ENCODE measurements around the gene PEX16.

Gene PEX16

DNA sequence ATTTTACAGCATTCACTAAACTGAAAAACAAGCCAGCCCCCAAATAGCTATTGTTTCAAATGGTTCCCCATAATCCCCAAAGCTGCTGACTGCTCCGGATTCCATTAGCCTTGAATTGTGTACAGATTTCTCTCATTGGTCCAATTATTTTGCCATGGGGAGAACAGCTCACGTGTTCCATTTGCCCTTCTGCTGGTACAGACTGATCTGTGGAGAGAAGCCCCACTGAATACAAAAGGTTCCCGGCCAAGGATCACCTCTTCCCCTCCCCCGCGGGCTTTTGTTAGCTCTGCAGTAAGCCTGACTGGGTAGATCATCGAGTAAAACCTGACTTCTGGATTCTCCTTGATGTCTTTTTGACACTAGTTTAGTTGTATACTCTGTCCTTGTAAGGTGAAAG, 41.3 kb downstream of the PEX16 start:
- DNase-seq (ENCODE audit: low read depth in 2 of 2): no peak

DNA sequence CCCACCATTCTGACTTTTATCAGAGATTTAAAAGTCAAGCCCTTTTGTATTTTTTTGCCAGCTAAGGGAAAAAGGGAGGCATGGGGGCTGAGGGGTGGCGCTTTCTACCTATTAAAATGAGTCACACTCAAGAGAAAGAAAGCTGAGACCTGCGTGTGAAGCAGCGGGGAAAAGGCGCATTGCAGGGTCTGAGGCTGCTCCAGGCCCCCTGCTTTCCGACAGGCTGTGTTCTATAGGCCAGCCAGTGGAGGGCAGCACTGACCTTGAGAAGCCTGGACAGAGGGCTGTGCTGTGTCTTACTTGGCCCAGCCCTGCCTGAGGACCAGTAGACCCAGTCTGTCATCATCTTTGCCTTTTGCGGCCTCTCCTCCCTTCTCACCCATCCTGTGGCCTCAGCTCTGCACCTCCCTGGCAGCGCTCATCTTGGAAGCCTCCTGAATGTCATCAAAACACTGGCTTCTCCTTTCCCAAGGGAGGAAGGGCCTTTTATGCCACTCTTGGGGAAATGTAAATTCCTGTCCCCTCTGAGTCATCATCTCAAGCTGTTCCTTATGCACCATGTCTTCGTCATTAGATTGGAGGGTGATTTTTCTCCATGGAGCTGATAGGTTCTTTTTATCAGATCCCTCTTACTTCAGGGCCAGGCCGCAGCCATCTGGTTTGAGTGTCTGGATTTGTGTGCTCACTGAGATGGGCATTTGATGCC, 44.9 kb downstream of the PEX16 start:
- DNase-seq (ENCODE audit: low read depth in 2 of 2): peak in 1 of 2 donors; percentile 8

DNA sequence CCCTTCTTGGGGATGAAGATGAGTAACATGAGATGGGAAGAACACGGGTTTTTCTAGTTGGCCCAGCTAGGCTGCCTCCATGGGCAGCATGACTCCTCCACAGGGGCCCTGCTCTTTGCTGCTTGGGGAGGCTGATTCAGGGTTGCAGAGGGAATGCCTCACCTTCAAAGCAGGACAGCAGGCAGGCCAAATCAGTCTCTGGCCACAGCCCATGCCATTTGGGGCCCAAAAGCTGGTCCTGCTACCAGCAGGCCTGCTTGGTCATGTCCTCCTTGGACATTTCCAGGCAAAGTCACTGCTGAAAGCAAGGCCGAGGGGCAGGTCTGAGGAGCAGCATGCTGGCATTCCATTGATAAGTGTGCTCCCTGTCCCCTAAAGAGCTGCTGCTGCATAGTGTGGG, 46.0 kb downstream of the PEX16 start:
- DNase-seq (ENCODE audit: low read depth in 2 of 2): no peak

DNA sequence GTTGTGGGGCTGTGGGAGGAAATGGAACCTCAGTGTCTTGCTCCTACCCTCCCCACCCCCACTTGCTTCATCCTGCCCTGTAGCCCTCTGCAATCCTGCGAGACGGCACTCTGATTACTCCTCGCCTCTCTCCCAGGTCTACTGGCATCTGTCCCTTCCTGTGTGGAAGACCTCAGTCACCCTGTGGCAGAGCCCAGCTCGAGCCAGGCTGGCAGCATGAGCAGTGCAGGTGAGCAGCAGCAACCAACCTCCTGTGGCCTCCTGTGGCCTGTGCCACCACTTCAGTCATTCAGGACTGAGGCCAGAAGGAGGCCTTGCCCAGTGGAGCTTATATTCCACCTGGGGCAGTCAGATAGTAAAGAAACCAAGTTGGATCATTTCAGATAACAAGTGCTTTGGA, 47.0 kb downstream of the PEX16 start:
- no peak for DNase-seq (ENCODE audit: low read depth in 2 of 2)

DNA sequence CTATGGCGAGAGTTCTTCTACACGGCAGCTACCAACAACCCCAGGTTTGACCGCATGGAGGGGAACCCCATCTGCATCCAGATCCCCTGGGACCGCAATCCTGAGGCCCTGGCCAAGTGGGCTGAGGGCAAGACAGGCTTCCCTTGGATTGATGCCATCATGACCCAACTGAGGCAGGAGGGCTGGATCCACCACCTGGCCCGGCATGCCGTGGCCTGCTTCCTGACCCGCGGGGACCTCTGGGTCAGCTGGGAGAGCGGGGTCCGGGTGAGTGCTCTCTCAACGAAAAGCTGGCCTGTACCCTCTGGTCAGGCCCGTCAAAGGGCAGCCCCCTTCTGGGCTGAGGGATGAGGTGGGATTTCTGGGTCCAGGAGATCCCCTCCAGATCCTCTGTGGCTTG, 48.1 kb downstream of the PEX16 start:
- no peak for DNase-seq (ENCODE audit: low read depth in 2 of 2)

DNA sequence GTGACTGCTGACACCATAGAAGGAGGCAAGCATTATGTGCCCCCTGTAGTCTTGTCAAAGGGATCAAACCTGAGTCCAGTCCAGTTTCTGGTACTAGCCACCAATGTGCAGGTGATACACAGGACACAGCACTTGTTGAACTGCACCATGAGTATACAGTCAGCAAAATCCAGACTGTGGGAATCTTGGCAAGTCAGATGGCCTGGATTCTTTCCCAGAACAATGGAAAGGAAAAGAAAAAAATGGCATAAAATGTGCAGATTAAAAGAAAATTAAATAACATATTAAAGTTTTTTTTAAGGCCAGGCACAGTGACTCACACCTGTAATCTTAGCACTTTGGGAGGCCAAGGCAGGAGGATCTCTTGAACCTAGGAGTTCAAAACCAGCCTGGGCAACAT, 53.6 kb downstream of the PEX16 start:
- DNase-seq (ENCODE audit: low read depth in 2 of 2): no peak

DNA sequence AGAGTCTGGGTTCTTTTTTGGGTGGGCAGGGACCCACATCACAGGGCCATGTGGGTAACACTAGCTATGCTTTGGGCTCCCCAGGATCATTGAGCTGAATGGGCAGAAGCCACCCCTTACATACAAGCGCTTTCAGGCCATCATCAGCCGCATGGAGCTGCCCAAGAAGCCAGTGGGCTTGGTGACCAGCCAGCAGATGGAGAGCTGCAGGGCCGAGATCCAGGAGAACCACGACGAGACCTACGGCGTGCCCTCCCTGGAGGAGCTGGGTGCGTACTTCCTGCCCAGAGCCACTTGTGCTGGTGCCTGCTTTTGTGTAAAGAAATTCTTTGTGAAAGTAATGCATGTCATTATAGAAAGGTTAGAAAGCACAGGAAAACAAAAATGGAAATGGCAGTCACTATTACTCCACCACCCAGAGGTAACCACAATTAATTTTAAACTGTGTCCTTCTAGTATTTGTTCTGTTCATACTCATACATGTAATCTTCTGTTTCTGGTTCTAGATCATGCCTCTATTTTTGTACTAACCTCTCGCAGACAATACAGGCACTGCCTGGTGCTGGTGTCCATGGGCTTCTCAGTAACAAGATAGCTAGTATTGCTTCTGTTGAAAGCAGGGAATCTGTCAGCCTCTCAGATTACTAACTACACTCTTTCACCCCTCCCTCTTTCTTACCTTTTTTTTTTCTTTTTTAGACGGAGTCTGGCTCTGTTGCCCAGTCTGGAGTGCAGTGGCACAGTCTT, 56.7 kb downstream of the PEX16 start:
- no peak for DNase-seq (ENCODE audit: low read depth in 2 of 2)

DNA sequence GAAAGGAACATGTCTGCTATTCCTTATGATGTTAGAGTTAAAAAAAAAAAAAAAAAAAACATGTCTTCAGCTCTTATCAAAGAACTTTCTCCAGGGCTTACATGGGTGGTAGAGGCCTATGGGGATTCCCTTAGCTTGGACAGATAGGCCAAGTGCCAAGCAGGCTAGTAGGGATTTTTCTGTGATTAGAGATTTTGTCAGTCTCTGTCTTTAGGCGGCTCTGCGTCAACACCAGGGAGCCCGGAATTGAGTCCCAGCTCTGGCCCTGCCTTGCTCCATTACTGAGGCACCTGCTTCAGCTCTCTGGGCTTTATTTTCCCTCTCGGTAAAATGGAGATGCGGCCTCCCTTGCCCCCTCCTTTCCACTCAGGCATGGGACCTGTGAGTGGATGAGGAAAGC, 57.3 kb downstream of the PEX16 start:
- no peak for DNase-seq (ENCODE audit: low read depth in 2 of 2)
